ENCODE measurements around the gene BAZ1A. TPM values are rescaled to one million over a fixed set of nuclear protein-coding genes. Genes with fewer than 3 reads are reported as not detected.

BAZ1A gene
- total RNA-seq, 3 donors from 2014 or later, result 34.1 to 65.3 (median 61.0) TPM

GRCh38 chr14:34792598-34792997, 82.6 kb downstream of the BAZ1A start:
- intact Hi-C loops (cut with DNase I; ENCODE audit: low total_unique reads), result no loop called here
- Histone ChIP-seq H3K4me1 (no peaks in the 10 kb centered on the region), H3K36me3 (no peaks in the 10 kb centered on the region), H3K4me3 (no peak overlapping the region), H3K27ac (no peak overlapping the region), H3K27me3 (no peaks in the 10 kb centered on the region), H3K9me3 (no peaks in the 10 kb centered on the region)
- no peak for DNase-seq (ENCODE audit: low spot score in 2 of 2)
- TF ChIP-seq CTCF (IDR thresholded peaks at IDR 0.05) (no peak), POLR2AphosphoS5 (IDR thresholded peaks at IDR 0.05) (no peak), POLR2A (IDR thresholded peaks at IDR 0.05) (no peak)

DNA sequence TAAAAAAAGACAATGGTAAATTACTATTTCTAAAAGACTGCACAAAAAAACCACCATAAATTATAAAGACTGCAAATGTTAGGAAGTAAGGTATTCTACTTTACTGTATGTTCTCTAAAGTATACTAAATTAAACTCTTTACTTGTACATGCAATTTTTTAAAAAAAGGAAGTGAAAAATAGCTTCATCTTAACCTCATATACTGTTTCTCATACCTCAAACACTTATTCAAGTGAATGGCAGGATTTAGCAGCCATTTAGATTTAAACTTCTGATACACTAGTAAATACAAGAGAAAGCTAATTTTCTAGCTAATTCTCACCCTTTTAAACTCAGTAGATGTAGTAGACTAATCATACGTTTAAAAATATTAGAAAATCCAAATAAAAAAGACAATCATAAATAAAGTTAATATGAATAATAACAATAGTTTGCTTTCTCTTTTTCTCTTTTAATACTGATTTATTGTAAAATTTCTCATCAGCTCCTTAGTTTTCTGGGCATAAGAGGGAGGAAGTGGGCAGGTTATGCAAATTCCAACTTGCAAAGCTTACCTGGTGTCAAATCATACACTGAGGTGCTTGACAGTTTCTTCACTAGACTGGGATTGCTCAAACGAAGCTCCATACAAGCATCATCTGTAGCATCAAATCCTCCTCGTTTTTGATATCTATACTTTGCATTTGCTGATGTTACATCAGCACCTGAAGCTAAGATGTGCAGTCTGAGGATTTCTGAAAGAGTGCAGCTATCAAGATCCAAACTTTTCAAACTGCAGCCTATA, 89.7 kb downstream of the BAZ1A start:
- DNase-seq (ENCODE audit: low spot score in 2 of 2), result no peak
- Histone ChIP-seq H3K4me1 (no peaks in the 10 kb centered on the region), H3K27ac (no peak overlapping the region), H3K4me3 (no peak overlapping the region), H3K9me3 (no peaks in the 10 kb centered on the region), H3K27me3 (no peaks in the 10 kb centered on the region), H3K36me3 (no peaks in the 10 kb centered on the region)
- intact Hi-C loops (cut with DNase I; ENCODE audit: low total_unique reads), result no loop called here
- TF ChIP-seq POLR2AphosphoS5 (IDR thresholded peaks at IDR 0.05), result no peak
- TF ChIP-seq POLR2A (IDR thresholded peaks at IDR 0.05), result no peak
- no peak for TF ChIP-seq CTCF (IDR thresholded peaks at IDR 0.05)

DNA sequence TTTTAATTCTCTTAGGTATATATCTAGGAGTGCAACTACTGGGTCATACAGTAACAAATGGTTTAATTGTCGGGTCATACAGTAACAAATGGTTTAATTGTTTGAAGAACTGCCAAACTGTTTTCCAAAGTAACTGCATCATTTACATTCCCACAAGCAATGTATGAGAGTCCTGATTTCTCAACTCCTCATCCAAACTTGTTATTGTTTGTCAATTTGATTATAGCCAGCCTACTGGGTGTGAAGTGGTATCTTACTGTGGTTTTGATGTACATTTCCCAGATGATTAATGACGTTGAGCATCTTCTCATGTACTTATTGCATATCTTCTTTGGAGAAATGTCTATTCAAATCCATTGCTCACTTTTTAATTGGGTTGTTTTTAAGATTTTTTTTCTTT, 93.1 kb downstream of the BAZ1A start:
- TF ChIP-seq CTCF (IDR thresholded peaks at IDR 0.05) (no peak), POLR2AphosphoS5 (IDR thresholded peaks at IDR 0.05) (no peak)
- Histone ChIP-seq H3K27ac (no peak overlapping the region), H3K4me1 (no peaks in the 10 kb centered on the region), H3K27me3 (no peaks in the 10 kb centered on the region), H3K4me3 (no peak overlapping the region), H3K36me3 (peaks cover 3% of the 10 kb centered on the region), H3K9me3 (no peaks in the 10 kb centered on the region)
- intact Hi-C loops (cut with DNase I; ENCODE audit: low total_unique reads), result no loop called here
- no peak for DNase-seq (ENCODE audit: low spot score in 2 of 2)

GRCh38 chr14:34781242-34781641, 93.9 kb downstream of the BAZ1A start:
- H3K27me3 ChIP-seq, result no peaks in the 10 kb centered on the region
- DNase-seq (ENCODE audit: low spot score in 2 of 2), result no peak
- peaks cover 4% of the 10 kb centered on the region for H3K36me3 ChIP-seq
- H3K4me3 ChIP-seq, result no peak overlapping the region
- H3K4me1 ChIP-seq, result no peaks in the 10 kb centered on the region
- H3K27ac ChIP-seq, result no peak overlapping the region
- no peaks in the 10 kb centered on the region for H3K9me3 ChIP-seq
- TF ChIP-seq POLR2AphosphoS5 (IDR thresholded peaks at IDR 0.05), result no peak
- TF ChIP-seq CTCF (IDR thresholded peaks at IDR 0.05), result no peak
- no peak for TF ChIP-seq POLR2A (IDR thresholded peaks at IDR 0.05)
- intact Hi-C loops (cut with DNase I; ENCODE audit: low total_unique reads), result no loop called here

- Histone ChIP-seq H3K4me3 (no peak overlapping the region), H3K36me3 (peaks cover 8% of the 10 kb centered on the region), H3K27me3 (no peaks in the 10 kb centered on the region), H3K27ac (no peak overlapping the region), H3K4me1 (no peaks in the 10 kb centered on the region), H3K9me3 (no peaks in the 10 kb centered on the region)
- no peak for TF ChIP-seq POLR2A (IDR thresholded peaks at IDR 0.05)
- TF ChIP-seq POLR2AphosphoS5 (IDR thresholded peaks at IDR 0.05), result no peak
- TF ChIP-seq CTCF (IDR thresholded peaks at IDR 0.05), result no peak
- DNase-seq (ENCODE audit: low spot score in 2 of 2), result no peak
- intact Hi-C loops (cut with DNase I; ENCODE audit: low total_unique reads), result no loop called here
Observed at GRCh38 chr14:34780646-34781045, 94.5 kb downstream of the BAZ1A start.
